IPS-11a (cell line): Measurements from ENCODE around the gene PDPN.
A peak's percentile ranks its signal among the peaks of the same experiment; 100 is the strongest.
"Not testable (repeated sequence)": the region's sequence is repeated elsewhere in the genome, so short reads cannot be mapped to it uniquely, and the experiment has no call there.

Source experiments
- H3K4me3 ChIP-seq: one replicate; pipeline ENCODE4 v1.5.1; 2013; ENCODE audit warnings: low read depth, low read length, control low read depth

Gene PDPN

DNA sequence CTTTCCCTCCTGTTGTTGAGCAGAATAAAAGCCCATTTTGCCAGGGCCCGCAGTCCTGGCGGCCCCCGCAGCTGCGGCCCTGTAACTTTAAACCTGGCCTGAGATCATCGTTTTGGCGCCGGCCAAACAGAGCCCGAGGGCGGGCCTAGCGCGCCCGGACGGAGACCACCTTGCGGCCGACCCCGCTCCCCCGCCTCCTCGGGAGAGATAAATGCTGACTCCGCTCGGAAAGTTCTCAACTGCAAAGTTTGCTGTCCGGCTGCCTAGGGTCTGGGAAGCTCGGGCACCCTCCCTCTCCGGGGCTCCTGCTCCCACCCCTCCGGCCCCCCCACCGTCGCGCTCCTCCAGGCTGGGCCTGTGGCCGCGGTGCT is at the start of gene PDPN:
Gene PDPN (plus strand): TSS at position 238 of the 371 bp plus-strand sequence. CDS start 202 bp downstream, outside the sequence.
- H3K4me3 ChIP-seq, result peak within 1 kb of the TSS; percentile 91

DNA sequence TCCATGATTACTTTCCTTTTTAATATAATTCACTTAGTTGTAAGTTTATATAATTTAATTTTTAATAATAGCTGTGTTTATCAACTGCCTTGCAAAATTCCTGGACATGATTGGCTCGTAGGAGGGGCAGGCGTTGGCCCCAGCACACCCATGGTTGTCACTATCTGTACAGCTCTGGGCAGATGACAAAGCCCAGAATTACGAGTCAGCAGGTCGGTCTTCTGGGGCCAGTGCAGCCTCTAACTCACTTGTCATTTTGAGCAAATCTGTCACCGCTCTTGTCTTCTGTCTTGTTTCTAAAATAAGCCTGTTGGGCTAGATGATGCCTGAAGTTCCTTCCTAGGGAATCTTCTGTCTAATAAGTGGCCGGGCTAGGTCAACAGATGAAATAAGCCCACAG is 48.4 kb upstream of the PDPN start:
- H3K4me3 ChIP-seq, result no peak overlapping the region

DNA sequence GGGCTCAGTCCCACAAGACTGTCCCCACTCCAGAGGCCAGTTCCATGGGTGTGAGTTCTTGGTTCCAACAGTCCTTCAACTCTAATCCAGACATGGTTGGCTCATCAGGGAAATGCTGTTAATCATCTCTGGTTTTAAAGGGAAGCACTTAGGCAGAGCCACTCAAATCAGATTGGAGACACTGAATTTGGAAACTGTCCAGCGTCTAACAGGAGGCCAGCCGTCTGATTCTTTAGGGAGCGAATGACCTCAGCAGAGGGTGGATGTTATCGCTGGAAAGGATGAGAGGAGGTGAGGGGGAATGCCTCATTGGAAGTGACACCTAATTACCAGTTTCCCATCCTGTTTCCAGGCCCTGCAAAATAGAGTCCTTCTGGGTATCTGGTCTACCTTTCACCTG is 47.1 kb upstream of the PDPN start:
- no peak overlapping the region for H3K4me3 ChIP-seq

DNA sequence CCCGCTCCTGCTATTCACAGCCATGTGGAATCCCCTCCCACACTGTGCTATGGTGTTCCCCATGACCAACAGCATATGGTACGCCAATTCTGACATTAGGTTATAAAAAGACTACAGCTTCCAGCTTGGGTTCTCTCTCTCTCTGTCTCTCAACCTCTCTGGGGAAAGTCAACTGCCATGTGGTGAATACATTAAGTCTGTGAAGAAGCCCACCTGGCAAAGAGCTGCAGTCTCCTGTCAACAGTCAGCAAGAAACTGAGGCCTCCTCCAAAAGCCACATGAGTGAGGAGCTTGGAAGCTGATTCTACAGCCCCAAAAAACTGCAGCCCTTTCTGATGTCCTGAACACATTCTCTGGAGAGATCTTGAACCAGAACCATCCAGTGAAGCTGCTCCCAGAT is 44.8 kb upstream of the PDPN start:
- no peak overlapping the region for H3K4me3 ChIP-seq

GRCh38 chr1:13539683-13540082 is 43.9 kb upstream of the PDPN start:
- H3K4me3 ChIP-seq, result no peak overlapping the region

GRCh38 chr1:13540866-13541265 is 42.8 kb upstream of the PDPN start:
- H3K4me3 ChIP-seq, result no peak overlapping the region

DNA sequence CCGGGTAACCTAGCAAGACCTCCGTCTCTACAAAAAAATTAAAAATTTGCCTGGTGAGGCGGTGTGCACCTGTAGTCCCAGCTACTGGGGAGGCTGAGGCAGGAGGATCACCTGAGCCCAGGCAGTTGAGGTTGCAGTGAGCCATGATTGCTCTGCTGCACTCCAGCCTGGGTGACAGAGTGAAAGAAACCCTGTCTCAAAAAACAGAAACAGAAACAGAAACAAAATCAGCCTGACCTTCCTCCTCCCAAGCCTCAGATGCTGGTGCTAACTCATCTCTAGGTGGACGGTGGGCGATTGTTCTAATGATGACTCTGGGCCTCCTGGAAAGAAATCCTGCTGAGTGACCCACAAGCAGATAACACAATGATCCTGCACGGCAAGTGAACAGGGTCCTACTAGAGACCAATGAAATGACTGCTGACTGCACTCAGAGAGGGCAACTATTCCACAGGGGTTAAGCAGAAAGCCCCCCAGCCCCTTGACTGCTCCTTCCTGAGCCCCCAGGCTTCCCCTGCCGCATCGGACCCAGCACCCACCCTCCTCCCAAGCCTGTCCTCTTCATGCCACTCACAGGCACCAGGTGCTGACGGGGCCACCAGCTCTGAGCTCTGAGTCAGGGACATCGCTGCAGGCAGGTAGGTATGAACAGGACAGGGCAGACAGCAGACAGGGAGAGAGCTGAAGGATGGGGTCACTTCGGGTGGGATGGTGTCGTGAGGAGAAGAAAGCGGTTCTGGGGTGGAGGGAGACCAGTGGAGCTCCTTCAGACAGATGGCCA is 42.0 kb upstream of the PDPN start:
- no peak overlapping the region for H3K4me3 ChIP-seq

- no peak overlapping the region for H3K4me3 ChIP-seq
These were observed 40.0 kb upstream of the PDPN start for GRCh38 chr1:13543451-13544220.

- H3K4me3 ChIP-seq, result no peak overlapping the region
These were observed 39.4 kb upstream of the PDPN start for GRCh38 chr1:13544221-13544556.

DNA sequence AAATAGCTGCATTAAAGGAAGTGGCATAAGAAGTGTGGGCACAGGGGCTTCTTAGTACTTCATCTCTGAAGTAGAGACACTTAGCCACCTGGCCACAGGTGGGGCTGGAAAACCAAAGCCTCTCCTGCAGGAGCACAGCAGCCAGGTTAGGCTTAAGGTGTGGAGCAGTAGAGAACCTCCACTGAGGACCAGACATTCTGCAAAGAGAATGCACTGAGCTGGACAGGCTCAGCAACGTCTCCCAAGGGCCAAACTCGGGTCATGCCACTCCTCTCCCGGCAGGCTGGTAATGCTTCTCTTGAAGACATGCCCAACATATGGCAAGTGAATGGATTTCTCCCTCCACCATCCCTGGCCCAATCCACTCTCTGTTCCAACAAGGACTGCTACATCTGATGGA is 36.8 kb upstream of the PDPN start:
- no peak overlapping the region for H3K4me3 ChIP-seq

GRCh38 chr1:13548281-13548680 is 35.4 kb upstream of the PDPN start:
- no peak overlapping the region for H3K4me3 ChIP-seq

DNA sequence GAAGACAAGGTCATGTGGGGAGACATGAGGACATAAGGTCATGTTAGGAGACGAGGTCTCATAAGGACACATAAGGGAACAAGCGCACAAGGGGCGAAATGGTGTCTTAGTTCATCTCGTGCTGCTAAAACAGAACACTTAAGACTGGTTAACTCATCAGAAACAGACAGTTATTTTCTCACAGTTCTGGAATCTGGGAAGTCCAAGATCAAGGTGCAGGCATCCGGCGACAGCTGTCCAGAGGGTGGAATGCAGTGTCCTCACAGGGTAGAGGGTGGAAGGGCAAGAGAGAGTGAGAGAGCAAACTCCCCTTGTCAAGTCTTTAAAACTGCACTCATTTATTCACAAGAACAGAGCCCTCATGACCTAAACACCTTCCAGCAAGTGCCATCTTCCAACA is 34.6 kb upstream of the PDPN start:
- no peak overlapping the region for H3K4me3 ChIP-seq

GRCh38 chr1:13549521-13549920 is 34.1 kb upstream of the PDPN start:
- H3K4me3 ChIP-seq, result no peak overlapping the region

GRCh38 chr1:13550663-13551062 is 33.0 kb upstream of the PDPN start:
- H3K4me3 ChIP-seq, result no peak overlapping the region

- no peak overlapping the region for H3K4me3 ChIP-seq
These were observed 28.8 kb upstream of the PDPN start for GRCh38 chr1:13554798-13555197.

- no peak overlapping the region for H3K4me3 ChIP-seq
These were observed 27.3 kb upstream of the PDPN start for GRCh38 chr1:13556224-13556764.

GRCh38 chr1:13560541-13560940 is 23.1 kb upstream of the PDPN start:
- no peak overlapping the region for H3K4me3 ChIP-seq

DNA sequence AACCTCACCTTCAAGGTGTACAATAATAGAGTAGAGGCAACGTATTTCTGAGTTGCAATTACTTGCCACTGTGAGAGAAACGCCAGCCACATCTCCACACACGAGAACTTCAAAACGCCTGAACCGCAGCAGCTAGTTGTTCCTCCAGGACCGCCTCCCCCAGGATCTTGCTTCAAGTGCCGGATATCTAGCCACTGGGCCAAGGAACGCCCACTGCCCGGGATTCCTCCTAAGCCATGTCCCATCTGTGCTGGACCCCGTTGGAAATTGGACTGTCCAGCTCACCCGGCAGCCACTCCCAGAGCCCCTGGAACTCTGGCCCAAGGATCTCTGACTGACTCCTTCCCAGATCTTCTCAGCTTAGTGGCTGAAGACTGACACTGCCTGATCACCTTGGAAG is 20.7 kb upstream of the PDPN start:
- H3K4me3 ChIP-seq, result not testable (repeated sequence)

GRCh38 chr1:13564073-13564472 is 19.6 kb upstream of the PDPN start:
- H3K4me3 ChIP-seq, result no peak overlapping the region

GRCh38 chr1:13570435-13570834 is 13.2 kb upstream of the PDPN start:
- H3K4me3 ChIP-seq, result not testable (repeated sequence)

GRCh38 chr1:13570924-13571323 is 12.7 kb upstream of the PDPN start:
- H3K4me3 ChIP-seq, result no peak overlapping the region

DNA sequence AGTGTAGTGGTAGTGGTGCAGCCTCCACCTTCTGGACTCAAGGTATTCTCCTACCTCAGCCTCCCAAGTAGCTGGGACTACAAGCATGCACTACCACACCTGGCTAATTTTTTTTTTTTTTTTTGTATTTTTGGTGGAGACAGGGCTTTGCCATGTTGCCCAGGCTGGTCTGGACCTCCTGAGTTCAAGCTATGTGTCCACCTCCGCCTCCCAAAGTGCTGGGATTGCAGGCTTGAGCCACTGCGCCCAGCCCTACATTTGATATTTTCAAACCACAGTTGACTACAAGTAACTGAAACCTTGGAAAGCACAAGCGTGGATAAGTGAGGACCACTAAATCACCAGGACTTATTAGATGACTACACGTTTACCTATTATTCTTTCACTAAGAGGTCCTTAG is 10.0 kb upstream of the PDPN start:
- H3K4me3 ChIP-seq, result no peak overlapping the region
